GM21576 (cell line): Measurements from ENCODE around the gene PABPN1.

ENCODE experiments used
- ATAC-seq: cut with Tn5 transposase; IDR thresholded peaks from one replicate; pipeline ENCODE4 v1.9.1; 2021; ENCODE audit warnings: mild to moderate bottlenecking, moderate library complexity; ENCODE audit not compliant: unreplicated experiment

PABPN1 gene

DNA sequence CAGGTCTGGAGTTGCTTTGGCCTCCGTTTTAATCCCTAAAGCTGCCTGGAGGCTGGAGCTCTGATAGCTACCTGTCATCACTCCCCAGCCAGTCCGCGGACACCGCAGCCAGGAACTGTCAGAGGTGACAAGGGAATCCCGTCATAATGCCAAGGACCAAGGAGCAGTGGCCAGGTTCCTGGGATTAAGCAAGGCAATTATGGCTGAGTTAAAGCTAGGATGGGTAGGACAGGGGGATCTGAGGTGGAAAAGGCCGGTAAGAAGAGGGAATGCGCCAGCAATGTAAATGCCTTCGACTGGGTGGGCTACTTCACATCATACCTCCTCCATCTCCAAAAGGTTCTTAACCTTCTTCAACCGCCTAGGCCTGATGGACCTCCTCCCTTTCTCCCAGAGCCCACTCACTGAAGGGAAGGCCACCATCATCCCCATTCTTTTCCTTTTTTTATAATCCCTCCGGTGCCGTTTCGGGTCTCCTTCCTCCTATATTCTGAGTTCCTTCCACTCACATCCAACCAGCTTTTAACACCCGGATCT is 20.5 kb upstream of the PABPN1 start:
- ATAC-seq: no peak

DNA sequence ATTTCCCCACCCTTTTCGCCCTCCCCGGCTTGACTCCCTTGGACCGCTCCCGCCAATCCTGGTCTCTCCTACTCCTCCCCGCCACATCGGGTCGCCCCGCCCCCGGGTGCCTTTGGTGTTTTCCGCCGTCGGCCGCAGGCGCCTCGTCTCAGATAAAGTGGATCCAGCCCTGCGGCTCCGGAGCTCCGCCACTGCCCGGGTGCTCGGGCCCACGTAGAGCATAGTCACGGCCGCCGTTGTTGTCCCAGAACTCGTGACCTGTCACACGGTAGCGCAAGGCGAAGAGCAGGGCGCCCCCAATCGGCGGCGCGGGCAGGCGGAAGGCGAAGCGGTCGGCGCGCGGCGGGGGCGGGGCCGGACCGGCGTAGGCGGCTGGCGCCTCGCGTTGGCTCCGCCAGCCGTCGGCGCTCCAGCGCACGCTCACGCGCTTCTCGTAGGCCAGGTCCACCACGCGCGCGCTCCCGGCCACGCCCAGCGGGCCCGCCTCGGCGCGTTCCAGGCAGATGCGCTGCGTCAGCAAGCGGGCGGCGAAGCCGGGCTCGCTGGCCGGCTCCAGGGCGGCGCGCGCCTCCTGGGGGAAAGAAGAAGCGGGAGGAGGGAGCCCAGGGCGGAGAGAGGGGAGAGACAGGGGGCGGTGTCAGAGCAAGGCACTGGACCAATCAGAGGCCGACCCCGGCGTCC is 19.8 kb upstream of the PABPN1 start:
- ATAC-seq: peak; percentile 76

DNA sequence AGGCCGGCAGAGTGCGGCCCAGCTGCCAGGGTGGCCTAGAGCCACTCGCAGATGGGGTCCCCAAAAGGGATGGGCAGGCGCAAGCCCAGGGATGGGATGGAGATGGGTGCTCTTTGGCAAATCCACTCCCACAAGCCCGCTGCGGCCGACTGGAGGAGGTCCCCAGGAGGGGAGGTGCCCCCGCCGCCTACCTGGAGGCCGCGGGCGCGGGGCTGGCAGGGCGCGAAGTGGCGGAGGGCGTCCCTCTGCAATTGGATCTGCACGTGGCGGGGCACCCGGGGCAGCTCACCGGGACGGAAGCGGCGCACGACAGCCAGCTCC is 19.3 kb upstream of the PABPN1 start:
- peak; percentile 7 for ATAC-seq

DNA sequence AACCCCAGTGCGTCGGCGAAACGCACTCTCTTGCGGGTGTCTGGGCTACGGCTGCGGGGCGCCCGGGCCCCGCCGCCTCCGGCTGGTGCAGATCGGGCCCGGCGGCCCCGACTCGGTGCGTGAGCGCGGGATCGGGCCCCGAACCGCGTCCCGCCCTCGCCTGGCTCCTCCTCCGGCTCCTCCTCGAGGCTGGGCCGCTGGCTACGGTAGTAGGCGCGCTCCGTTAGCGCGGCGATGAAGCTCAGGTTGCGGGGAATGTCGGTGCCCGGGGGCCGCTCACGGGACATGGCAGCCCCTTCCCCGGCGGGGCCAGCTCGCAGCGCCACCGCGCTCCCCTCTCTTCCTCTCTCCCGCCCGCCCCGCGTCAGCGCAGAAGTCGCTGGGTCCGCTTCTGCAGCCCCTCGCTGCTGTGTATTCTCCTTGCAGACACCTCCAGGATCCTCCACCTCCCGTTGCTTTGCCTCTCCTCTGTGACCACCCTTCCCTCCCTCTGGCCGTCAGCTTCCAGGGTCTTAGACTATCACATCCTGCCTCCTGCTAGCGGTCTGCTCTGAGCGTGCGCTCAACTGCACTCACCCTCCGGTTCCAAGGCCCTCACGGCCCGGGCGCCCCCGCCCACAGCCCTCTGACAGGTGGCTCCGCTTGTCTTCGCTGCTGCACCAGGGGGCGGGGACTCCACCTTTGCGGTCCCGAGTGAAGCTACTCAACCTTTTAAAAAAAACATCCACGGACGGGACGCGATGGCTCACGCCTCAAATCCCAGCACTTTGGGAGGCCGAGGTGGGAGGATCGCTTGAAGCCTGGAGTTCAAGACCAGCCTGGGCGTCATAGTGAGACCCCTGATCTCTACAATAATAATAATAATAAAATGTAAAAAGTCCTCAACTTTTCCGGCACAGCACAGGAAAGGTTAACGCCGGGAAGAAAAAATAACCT is 18.7 kb upstream of the PABPN1 start, which contains the start of gene PPP1R3E:
Gene PPP1R3E, minus strand, starts transcription at position 570 of the 936 bp plus-strand sequence. Its CDS starts 283 bp downstream, at position 287.
- ATAC-seq: peak; percentile 35

DNA sequence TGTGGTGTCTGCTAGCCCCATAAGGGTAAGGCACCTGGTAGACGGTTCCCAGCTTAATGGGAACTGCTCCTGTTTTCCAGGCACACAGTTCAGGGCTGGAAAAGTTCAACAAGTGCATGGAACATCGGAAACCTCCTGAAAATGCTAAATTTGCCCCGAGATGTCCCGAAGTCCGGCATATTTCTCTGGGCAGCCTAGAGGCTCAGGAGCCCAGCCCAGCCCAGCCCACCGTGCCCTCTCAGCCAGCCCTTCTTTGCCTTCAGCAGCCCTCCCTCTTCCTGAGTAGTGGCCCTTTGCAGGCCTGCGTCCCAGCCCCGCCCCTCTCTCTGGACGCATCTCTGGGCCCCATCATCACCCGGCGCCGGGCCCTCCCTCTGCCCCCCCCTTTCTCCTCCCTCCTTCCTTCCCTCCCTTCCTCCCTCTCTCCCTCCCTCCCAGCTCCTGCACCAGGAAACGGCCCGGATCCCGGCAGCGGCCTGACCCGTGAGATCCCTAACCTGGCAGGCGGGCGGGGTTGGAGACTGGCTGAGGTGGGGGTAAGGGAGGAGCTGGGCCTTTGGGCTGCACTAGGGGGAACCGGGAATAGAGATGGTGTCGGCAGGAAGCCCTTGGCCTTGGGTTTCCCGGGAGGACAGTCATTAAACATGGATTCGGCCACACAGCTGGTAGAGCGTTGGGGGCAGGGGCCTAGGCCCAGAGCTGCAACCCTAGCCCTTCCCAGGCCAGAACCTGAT is 14.7 kb upstream of the PABPN1 start, which contains the start of gene BCL2L2:
Gene BCL2L2, plus strand, starts transcription at position 422 of the 734 bp plus-strand sequence. CDS start 935 bp downstream, outside the sequence.
- ATAC-seq: peak; percentile 19

DNA sequence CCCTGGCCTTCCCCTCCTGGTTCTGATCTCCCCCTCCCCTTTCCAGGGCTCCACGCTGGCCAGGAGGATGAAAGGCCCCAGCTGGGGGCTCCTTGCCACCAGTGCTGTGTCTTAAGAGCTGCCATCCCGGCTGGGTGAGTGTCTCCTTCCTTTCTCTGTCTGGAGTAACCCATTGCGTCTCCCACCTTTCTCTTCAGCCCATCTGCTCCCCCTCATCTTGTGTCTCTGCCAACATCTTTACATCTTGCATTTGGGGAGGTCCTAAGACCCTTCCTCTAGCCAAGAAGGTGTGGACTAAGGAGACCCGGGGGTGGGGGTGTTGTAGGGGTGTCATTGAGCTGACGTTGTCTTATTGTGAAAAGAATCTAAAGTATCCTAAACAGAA is 14.1 kb upstream of the PABPN1 start:
- no peak for ATAC-seq

DNA sequence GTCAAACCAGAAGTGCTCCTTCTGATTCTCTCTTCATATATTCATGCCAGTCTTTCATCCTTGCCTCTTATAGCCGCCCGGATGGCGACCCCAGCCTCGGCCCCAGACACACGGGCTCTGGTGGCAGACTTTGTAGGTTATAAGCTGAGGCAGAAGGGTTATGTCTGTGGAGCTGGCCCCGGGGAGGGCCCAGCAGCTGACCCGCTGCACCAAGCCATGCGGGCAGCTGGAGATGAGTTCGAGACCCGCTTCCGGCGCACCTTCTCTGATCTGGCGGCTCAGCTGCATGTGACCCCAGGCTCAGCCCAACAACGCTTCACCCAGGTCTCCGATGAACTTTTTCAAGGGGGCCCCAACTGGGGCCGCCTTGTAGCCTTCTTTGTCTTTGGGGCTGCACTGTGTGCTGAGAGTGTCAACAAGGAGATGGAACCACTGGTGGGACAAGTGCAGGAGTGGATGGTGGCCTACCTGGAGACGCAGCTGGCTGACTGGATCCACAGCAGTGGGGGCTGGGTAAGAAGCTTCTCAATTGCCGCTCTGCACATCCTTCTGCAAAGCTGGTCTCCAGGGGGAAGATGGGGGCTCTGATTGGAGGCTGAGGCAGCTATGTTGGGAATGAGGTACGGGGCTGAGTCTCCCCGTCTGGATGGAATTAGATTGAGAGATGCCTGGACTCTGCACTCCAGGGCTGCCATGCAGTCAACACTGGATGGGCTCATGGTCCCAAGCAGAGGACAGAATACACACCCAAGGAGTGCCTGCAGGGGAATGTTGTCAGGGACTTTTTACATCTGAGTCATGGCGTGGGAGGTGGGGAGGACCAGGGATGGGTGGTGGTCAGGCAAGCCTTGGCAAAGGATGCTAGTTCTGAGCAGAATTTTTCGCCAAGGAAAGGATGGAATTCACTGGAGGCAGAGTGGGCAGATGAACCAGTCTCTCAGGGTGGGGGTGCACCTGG is 13.3 kb upstream of the PABPN1 start:
- no peak for ATAC-seq

DNA sequence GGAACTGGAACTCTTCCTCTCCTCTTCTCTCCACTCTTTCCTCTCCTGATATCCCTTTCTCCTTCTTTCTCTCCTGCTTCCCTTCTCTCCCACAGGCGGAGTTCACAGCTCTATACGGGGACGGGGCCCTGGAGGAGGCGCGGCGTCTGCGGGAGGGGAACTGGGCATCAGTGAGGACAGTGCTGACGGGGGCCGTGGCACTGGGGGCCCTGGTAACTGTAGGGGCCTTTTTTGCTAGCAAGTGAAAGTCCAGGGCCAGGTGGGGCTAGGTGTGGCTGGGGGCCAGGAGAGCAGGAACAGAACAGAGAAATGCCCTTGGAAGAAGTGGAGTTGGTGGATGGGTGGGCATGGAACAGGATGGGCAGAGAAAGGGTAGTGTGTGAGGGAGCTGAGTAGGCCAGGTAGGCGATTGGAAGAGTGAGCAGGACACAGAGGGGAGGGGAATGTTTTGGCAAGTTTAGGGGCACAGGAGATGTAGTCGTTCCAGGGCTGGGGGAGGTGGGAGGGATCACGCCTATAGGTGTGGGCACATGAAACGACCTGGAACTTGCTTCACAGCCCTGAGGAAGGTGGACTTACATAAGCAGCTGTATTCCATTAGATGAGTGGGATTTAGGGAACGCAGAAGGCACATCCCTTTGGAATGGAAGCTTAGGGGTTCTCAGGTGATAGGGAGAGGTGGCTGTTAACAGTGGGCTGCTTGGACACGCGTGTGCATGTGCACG is 12.4 kb upstream of the PABPN1 start:
- ATAC-seq: no peak

DNA sequence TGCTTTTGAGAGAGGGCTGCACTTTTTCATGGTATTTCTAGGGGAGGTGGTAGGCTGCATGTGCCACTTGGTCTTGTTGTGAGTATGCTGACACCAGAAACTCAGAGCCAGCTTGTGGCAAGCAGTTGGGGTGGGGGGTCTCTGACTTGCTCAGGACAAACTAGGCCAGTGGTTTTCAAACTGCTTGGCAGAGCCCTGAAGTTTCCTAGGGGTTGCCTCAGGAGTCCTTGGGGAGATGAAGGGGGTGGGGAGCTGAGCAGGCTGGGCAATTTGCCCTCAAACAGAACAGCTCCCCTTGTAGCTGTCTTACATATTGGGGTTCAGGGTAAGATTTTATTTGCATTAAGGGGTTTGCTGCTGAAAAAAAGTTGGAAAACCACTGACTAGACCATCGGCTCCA is 10.7 kb upstream of the PABPN1 start:
- ATAC-seq: no peak

DNA sequence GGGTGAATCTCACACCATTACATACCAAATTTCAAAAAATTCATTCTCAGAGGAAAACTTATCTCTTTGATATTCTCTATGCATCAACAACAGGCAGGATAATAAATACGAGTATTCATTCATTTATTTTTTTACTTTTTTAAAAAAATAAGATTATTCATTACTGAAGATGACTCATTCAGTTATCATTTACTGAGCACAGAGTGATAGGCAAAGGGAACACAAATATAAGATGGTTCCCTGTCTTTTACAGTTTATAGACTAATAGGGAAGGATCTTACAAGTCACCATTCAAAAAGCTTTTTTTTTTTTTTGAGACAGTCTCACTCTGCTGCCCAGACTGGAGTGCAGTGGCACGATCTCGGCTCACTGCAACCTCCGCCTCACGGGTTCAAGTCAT is 5.0 kb upstream of the PABPN1 start:
- ATAC-seq: no peak

DNA sequence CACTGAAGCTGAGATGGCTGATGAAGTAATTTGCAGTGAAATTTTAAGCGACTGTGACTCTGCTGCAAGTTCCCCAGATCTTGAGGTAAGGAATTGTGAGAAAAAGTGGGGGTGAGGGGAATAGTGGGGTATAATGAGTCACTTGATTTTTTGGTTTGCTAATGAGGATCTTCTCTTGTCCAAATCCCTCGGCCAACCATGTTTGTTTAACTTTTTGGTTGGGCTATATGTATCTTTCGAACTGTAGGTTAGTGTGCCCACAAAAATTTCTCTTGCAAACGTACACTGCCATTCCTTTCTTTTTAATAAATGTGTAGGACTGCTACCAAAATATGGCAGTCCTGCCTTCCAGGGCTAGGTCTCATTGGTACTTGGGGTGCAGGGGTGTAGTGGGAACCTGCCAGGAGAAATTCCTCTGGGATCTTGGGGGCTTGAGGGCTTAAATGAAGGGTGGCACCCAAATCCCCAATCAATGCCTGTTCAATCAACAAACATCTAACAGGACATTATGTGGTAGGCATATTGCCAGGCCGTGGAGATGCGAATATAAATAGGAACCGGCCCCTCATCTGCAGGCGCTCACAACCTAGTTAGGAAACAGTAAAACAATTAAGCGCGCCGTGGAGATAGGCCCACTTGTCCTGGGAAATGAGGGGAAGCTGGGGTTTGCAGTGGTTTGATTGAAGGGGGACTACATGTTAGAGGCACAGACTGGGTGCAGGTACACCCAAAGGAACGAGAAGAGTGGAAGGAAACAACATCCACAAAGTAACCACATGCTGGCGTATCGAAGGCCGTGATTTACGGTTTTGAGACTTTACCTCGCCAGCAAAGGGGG is 1.3 kb upstream of the PABPN1 start:
- ATAC-seq: no peak

DNA sequence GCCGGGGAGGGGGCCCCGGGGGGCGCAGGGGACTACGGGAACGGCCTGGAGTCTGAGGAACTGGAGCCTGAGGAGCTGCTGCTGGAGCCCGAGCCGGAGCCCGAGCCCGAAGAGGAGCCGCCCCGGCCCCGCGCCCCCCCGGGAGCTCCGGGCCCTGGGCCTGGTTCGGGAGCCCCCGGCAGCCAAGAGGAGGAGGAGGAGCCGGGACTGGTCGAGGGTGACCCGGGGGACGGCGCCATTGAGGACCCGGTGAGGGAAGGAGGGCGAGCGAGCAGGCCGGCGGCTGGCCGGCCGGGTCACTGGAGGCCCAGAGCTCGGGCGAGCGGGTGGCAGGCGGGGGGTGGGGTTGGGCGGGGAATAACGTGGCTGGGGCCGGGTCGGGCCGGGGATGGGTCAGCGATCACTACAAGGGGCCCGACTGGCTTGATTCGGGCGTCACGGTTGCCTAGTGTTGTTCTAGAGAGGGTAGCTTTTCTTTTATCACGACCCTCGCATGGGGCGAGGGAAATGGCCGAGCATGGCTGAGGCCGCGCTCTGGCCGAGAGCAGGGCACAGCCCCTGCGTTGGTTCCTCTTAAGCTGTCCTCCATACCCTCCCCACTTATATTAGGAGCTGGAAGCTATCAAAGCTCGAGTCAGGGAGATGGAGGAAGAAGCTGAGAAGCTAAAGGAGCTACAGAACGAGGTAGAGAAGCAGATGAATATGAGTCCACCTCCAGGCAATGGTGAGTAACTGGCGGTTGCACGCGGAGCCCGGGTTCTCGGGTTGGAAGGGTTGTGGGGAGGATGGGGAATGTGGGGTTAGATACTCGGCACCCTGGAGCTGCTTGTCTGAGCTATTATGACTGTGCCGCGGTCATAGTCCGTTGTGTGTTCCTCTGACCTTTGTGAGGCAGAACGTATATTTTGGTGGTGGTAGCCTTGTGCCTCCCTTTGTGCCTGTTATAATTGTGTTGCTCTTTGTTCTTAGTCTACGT is 603 bp downstream of the PABPN1 start:
- ATAC-seq: peak; percentile 9

DNA sequence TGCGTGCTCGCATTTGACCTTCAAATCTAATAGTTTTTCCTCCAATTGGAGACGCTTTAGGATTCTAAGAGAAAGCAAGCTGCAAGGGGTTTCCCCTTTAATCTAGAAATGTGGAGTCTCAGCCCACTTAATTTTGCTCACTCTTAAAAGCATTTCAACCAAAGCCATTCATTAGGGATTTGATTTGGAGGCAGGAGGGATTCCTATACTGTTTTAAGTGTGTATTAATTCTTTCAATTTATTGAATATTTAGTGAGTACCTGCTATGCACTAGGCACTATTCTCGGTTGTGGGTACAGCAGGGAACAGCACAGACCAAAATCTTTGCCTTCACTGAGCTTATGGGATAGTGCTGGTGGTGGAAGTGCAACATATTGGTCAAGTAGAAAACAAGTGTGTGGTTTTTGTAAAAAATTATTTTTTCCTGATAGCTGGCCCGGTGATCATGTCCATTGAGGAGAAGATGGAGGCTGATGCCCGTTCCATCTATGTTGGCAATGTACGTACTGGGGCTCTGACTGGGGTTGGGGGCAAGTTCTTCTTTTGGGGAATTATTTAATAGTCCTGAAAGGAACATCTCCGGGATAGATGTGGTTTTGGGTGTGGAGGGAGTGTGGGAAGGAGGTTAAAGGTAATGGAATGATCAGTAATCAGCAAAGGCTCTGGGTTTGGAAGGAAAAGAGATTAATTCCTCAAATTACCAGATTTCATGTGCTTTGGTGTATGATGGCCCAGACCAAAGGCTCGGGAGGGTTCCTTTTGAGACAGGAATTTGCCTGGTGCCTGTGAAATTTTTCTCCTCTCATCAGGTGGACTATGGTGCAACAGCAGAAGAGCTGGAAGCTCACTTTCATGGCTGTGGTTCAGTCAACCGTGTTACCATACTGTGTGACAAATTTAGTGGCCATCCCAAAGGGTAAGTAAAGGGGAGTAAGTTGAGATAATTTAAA is 1.6 kb downstream of the PABPN1 start:
- no peak for ATAC-seq

DNA sequence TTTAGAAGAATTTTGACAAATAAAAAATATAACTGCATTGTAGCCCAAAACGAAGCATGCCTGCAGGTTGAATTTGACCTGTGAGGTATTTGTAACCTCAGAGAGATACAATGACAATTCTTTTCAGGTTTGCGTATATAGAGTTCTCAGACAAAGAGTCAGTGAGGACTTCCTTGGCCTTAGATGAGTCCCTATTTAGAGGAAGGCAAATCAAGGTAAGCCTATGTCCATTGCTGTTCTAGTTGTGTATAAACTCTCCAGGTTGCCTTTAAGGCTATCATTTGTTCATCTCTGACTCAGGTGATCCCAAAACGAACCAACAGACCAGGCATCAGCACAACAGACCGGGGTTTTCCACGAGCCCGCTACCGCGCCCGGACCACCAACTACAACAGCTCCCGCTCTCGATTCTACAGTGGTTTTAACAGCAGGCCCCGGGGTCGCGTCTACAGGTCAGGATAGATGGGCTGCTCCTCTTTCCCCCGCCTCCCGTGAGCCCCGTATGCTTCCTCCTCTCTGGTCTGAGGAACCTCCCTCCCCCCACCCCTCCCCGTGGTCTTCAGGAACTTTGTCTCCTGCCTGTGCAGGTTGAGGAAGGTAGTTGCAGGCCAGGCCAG is 2.7 kb downstream of the PABPN1 start:
- ATAC-seq: no peak

DNA sequence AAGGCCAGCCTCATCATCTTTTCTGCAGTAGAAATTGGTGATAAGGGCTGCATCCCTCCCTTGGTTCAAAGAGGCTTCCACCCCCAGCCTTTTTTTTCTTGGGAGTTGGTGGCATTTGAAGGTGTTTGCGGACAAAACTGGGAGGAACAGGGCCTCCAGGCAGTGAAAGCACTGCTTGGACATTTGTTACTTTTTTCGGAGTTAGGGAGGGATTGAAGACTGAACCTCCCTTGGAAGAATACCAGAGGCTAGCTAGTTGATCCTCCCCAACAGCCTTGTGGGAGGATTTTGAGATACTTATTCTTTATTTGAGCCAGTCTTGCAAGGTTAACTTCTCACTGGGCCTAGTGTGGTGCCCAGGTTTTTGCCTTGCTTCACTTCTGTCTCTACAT is 3.2 kb downstream of the PABPN1 start:
- no peak for ATAC-seq

DNA sequence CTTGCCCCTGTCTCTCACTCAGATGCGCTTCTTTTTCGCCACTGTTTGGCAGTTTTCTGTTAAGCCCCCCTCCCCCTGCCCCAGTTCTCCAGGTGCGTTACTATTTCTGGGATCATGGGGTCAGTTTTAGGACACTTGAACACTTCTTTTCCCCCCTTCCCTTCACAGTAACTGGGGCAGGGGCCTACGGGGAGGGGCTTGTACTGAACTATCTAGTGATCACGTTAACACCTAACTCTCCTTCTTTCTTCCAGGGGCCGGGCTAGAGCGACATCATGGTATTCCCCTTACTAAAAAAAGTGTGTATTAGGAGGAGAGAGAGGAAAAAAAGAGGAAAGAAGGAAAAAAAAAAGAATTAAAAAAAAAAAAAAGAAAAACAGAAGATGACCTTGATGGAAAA is 3.7 kb downstream of the PABPN1 start:
- no peak for ATAC-seq
